Neural crest cell (in vitro differentiated cells): ENCODE results near the gene NUMB. TPM values are rescaled to one million over a fixed set of nuclear protein-coding genes. Genes with fewer than 3 reads are reported as not detected.

Experiments
- DNase-seq: peaks from one replicate; pipeline ENCODE4 v3.0.0; 2021; ENCODE audit warnings: low read depth, mixed read lengths, low spot score
- H3K27ac Mint-ChIP-seq: one replicate; pipeline ENCODE4 v1.8.0; 2021; ENCODE audit warnings: mild to moderate bottlenecking, mixed read lengths; ENCODE audit not compliant: unreplicated experiment
- H3K27me3 Mint-ChIP-seq: 2 replicates; pipeline ENCODE4 v1.8.0; 2021; ENCODE audit warnings: low read depth, mild to moderate bottlenecking, mixed read lengths
- H3K36me3 Mint-ChIP-seq: 2 replicates; pipeline ENCODE4 v1.8.0; 2021; ENCODE audit warnings: low read depth, mild to moderate bottlenecking, mixed read lengths
- H3K4me1 Mint-ChIP-seq: 2 replicates; pipeline ENCODE4 v1.8.0; 2021; ENCODE audit warnings: mixed read lengths
- H3K4me3 Mint-ChIP-seq: one replicate; pipeline ENCODE4 v1.8.0; 2021; ENCODE audit warnings: mild to moderate bottlenecking, mixed read lengths
- H3K9me3 Mint-ChIP-seq: 2 replicates; pipeline ENCODE4 v1.8.0; 2021; ENCODE audit warnings: mixed read lengths
- total RNA-seq: library from RNA; stranded (reverse); gene quantifications from 2 replicates; pipeline ENCODE4 v1.2.1, GENCODE V29; 2021
- TF ChIP-seq, protein P1 (sequence below): fragments of 200-600 bp; sonication (generic); conservative IDR thresholded peaks from 2 replicates; pipeline ENCODE4 v1.5.0; 2021; ENCODE audit warnings: antibody characterized with exemption, mild to moderate bottlenecking

Gene NUMB
- total RNA-seq, 1 donor from 2014 or later, result 40.7 TPM

DNA sequence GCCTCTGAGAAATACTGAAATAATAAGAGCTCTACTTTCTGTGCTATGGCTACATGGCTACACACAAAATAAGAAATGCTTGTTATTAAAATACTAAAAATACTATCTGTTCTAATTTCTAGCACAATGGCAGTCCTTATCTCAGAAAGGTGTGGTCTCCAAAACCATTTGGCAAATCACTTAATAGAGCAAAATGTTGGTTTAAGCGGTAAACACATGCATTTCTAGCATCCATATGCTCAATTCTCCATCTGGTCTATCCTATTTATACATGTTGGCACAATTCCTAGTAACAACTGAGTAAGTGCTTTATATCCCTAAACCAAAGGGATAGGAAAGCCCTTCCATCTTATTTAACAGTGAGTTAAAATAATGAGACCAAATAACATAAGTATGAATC, 114.0 kb downstream of the NUMB start:
- H3K4me1 Mint-ChIP-seq, result no peaks in the 10 kb centered on the region
- no peak overlapping the region for H3K27ac Mint-ChIP-seq
- no peak overlapping the region for H3K4me3 Mint-ChIP-seq
- no peaks in the 10 kb centered on the region for H3K36me3 Mint-ChIP-seq
- H3K27me3 Mint-ChIP-seq, result no peaks in the 10 kb centered on the region
- TF ChIP-seq, protein P1, sequence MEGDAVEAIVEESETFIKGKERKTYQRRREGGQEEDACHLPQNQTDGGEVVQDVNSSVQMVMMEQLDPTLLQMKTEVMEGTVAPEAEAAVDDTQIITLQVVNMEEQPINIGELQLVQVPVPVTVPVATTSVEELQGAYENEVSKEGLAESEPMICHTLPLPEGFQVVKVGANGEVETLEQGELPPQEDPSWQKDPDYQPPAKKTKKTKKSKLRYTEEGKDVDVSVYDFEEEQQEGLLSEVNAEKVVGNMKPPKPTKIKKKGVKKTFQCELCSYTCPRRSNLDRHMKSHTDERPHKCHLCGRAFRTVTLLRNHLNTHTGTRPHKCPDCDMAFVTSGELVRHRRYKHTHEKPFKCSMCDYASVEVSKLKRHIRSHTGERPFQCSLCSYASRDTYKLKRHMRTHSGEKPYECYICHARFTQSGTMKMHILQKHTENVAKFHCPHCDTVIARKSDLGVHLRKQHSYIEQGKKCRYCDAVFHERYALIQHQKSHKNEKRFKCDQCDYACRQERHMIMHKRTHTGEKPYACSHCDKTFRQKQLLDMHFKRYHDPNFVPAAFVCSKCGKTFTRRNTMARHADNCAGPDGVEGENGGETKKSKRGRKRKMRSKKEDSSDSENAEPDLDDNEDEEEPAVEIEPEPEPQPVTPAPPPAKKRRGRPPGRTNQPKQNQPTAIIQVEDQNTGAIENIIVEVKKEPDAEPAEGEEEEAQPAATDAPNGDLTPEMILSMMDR, result no peak
- H3K9me3 Mint-ChIP-seq, result no peaks in the 10 kb centered on the region
- DNase-seq, result no peak

DNA sequence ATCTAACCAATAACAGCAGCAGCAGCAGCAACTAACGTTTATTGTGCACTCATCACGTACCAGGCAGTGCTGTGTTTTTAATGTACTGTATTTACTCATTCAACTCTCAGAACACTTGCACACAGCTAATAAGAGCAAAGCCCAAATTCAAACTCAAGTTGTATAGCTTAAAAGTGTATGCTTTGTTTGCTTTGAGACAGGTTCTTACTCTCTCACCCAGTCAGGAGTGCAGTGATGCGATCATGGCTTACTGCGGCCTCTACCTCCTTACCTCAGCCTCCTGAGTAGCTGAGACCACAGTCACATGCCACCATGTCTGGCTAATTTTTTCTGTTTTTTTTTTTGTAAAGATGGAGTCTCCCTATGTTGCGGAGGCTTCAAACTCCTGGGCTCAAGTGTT, 115.7 kb downstream of the NUMB start:
- no peak overlapping the region for H3K4me3 Mint-ChIP-seq
- H3K9me3 Mint-ChIP-seq, result no peaks in the 10 kb centered on the region
- no peaks in the 10 kb centered on the region for H3K4me1 Mint-ChIP-seq
- TF ChIP-seq, protein P1, result no peak
- no peak overlapping the region for H3K27ac Mint-ChIP-seq
- H3K27me3 Mint-ChIP-seq, result no peaks in the 10 kb centered on the region
- H3K36me3 Mint-ChIP-seq, result no peaks in the 10 kb centered on the region
- no peak for DNase-seq

DNA sequence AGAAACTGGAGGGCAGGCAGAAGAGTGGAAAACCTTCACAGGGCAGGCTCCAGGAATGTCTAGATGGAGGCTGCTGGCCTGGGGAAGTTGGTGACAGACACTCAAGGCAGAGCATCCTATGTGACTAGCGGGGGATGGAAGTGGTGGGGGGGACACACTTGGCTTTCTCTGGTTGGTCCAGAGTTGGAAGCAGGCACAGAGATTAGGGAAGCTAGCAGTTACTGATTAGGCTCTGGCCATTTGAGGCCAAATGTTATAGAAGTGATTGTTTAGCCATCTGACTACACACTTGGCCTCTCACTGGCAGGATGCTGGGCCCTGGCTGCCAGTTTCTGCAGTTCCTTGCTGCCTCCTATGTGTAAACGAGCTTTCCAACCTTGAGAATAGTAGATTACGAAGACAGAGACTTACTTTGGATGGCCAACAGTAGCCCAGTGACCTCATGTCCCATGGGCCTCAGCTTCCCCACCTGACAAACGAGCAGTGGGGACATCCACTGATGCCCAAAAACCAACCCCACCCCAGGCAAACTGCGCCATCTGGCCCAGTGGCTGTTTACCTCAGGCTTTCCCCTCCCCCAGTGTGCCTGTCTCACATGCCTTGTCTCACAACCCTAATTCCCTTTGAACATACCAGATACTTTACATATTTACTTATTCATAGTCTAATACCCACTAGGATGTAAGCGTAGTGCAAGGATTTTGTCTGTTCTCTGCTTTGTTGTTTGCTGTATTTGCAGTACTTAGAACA, 118.3 kb downstream of the NUMB start:
- no peak overlapping the region for H3K27ac Mint-ChIP-seq
- no peaks in the 10 kb centered on the region for H3K27me3 Mint-ChIP-seq
- H3K9me3 Mint-ChIP-seq, result no peaks in the 10 kb centered on the region
- TF ChIP-seq, protein P1, result no peak
- no peaks in the 10 kb centered on the region for H3K4me1 Mint-ChIP-seq
- H3K4me3 Mint-ChIP-seq, result no peak overlapping the region
- no peaks in the 10 kb centered on the region for H3K36me3 Mint-ChIP-seq
- no peak for DNase-seq

DNA sequence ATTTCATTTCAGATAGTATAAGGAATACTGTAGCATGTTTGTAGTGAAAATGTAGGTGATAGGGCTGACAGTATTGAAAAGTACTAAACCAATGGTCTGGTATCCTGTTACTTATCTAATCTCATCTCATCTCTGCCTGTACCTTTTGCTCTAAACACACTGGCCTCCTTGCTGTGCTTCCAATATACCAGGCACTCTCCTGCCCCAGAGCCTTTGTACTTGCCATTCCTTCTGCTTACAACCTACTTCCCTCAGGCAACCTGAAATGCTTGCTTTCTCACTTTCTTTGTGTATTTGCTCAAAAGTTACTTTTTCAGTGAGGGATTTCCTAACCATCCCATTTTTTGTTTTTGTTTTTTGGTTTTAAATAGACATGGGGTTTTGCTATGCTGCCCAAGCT, 119.1 kb downstream of the NUMB start:
- H3K4me1 Mint-ChIP-seq, result no peaks in the 10 kb centered on the region
- no peaks in the 10 kb centered on the region for H3K36me3 Mint-ChIP-seq
- no peak for DNase-seq
- no peak overlapping the region for H3K27ac Mint-ChIP-seq
- H3K27me3 Mint-ChIP-seq, result no peaks in the 10 kb centered on the region
- no peak overlapping the region for H3K4me3 Mint-ChIP-seq
- H3K9me3 Mint-ChIP-seq, result no peaks in the 10 kb centered on the region
- TF ChIP-seq, protein P1, result no peak

DNA sequence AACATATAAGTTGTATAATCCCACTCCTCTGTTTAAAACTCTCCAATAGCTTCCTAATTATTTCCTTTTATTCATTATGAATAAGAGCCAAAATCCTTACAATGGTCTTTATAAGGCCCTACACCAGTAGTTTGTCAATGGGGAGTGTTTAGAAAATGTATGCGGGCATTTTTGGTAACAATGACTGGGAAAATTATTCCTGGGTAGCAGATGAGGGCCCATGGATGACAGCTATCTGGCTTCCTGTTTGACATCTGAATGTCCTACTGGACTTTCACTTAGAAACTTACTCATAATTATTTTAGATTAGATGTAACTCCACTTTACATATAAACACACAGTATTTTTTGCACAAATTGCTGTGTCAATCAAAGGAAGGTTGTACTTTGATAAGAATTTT, 119.8 kb downstream of the NUMB start:
- H3K4me1 Mint-ChIP-seq, result no peaks in the 10 kb centered on the region
- no peaks in the 10 kb centered on the region for H3K27me3 Mint-ChIP-seq
- H3K4me3 Mint-ChIP-seq, result no peak overlapping the region
- TF ChIP-seq, protein P1, result no peak
- DNase-seq, result no peak
- H3K36me3 Mint-ChIP-seq, result no peaks in the 10 kb centered on the region
- H3K27ac Mint-ChIP-seq, result no peak overlapping the region
- no peaks in the 10 kb centered on the region for H3K9me3 Mint-ChIP-seq
